Measurements from ENCODE around the gene PUM2. TPM values are rescaled to one million over a fixed set of nuclear protein-coding genes. Genes with fewer than 3 reads are reported as not detected.

PUM2 gene
- total and polyA plus RNA-seq, 8 donors = 86.4 to 129 (median 118) TPM

DNA sequence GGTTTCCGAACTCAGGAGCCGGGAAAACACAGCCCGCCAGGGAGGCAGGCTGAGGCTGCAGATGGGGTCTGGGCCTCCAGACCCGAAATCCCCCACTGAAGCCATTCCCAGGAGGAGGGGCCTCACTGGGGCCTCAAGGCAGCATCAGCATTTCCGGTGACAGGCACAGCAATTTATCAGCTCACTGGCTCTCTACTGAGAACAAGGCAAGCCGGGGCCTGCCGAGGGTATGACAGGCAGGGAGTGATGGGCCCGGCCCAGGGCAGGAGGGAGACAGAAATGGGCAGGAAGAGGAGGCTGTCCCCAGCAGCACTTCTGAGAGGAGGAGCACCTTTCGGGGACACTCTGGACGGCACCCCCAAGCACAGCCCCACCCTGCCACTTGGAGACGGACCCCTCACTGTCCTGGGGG lies 138.2 kb downstream of the PUM2 start:
- Histone ChIP-seq H3K36me3 (no peaks in the 10 kb centered on the region), H3K4me1 (peaks cover 7 to 13% of the 10 kb centered on the region in 2 donors), H3K4me3 (no peak overlapping the region), H3K27me3 (no peaks in the 10 kb centered on the region), H3K9me3 (no peaks in the 10 kb centered on the region), H3K27ac (peak overlapping the region in 1 of 2 donors; percentile 59)
- no peak for ATAC-seq
- intact Hi-C loops (cut with DNase I) = no loop called here
- TF ChIP-seq, protein P1, sequence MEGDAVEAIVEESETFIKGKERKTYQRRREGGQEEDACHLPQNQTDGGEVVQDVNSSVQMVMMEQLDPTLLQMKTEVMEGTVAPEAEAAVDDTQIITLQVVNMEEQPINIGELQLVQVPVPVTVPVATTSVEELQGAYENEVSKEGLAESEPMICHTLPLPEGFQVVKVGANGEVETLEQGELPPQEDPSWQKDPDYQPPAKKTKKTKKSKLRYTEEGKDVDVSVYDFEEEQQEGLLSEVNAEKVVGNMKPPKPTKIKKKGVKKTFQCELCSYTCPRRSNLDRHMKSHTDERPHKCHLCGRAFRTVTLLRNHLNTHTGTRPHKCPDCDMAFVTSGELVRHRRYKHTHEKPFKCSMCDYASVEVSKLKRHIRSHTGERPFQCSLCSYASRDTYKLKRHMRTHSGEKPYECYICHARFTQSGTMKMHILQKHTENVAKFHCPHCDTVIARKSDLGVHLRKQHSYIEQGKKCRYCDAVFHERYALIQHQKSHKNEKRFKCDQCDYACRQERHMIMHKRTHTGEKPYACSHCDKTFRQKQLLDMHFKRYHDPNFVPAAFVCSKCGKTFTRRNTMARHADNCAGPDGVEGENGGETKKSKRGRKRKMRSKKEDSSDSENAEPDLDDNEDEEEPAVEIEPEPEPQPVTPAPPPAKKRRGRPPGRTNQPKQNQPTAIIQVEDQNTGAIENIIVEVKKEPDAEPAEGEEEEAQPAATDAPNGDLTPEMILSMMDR (IDR thresholded peaks at IDR 0.05) = no peak
- peak in 1 of 4 donors; percentile 64 for DNase-seq

DNA sequence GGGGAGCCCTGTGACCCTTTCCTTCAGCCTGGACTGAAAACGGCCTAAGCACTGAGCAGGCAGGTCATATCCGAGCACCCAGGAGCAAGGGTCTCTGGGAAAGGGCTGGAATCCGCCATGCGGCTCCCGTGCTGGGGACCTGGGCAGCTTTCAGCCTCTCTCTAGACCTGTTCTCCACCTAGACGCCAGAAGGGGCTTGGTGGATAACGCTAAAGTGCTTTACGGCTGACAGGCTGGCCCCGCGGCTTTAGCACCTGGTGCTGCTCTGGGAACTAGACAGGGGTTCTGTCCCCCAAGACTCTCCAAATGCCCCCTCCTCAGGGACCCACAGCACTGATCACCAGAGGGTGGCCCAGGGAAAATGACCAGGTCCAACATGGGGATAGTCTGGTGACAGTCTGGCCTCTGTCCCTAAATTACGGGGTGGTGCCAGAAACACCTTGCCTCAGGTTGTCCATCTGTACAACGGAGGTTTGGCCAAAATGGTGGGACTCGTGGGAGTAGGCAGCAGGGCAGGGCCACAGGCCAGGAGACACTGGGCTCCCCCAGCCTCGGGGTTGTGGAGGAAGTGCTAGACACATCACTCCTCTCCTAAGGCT lies 138.7 kb downstream of the PUM2 start:
- H3K27ac ChIP-seq = no peak overlapping the region
- no peaks in the 10 kb centered on the region for H3K9me3 ChIP-seq
- H3K36me3 ChIP-seq = no peaks in the 10 kb centered on the region
- peaks cover 7 to 15% of the 10 kb centered on the region in 2 donors for H3K4me1 ChIP-seq
- ATAC-seq = no peak
- no peak overlapping the region for H3K4me3 ChIP-seq
- DNase-seq = no peak
- TF ChIP-seq, protein P1 (IDR thresholded peaks at IDR 0.05) = no peak
- intact Hi-C loops (cut with DNase I) = no loop called here
- no peaks in the 10 kb centered on the region for H3K27me3 ChIP-seq

DNA sequence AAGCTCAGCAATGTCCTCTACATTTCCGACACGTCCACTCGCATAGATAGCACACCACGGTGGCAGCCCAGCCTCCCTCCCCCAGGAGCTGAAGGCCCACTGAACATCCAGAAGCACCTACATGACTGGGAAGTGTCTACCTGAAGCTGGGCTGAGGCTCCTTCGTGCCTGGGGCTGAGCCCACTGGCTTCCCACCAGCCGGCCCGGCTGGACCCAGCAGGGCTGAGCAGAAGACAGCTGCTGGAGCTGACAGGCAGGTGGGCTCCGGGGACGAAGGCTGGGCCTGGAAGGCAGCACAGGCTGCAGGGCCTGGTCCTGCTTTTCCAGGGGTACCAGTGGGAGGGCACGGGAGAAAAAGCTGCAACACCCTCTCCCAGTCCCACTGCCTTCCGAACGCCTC lies 139.2 kb downstream of the PUM2 start:
- intact Hi-C loops (cut with DNase I) = no loop called here
- Histone ChIP-seq H3K27ac (no peak overlapping the region), H3K4me1 (peaks cover 7 to 18% of the 10 kb centered on the region in 2 donors), H3K36me3 (no peaks in the 10 kb centered on the region), H3K4me3 (no peak overlapping the region), H3K27me3 (no peaks in the 10 kb centered on the region), H3K9me3 (no peaks in the 10 kb centered on the region)
- no peak for ATAC-seq
- DNase-seq = no peak
- TF ChIP-seq, protein P1 (IDR thresholded peaks at IDR 0.05) = no peak

DNA sequence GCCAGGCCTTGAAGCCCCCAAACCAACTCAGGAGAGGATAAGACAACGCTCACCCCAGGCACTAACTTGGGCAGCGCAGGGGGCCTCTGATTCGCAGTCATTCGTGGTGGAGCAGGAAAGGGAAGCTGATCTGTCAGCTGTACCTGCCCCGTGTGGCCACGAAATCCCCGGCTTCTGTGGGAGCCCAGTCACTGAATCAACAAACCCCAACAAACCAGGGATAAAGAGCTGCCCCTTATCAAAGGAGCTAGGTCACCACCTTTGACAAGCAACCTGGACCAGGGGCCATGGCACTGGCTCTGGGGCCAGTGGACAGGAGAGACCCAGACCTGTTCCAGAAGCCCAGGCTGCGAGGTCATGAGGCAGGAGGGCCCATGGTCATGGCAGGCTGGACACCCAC lies 140.2 kb downstream of the PUM2 start:
- Histone ChIP-seq H3K9me3 (no peaks in the 10 kb centered on the region), H3K27ac (no peak overlapping the region), H3K4me1 (peaks cover 7 to 22% of the 10 kb centered on the region in 2 donors), H3K36me3 (no peaks in the 10 kb centered on the region), H3K4me3 (no peak overlapping the region), H3K27me3 (no peaks in the 10 kb centered on the region)
- DNase-seq (no peak), ATAC-seq (no peak)
- TF ChIP-seq, protein P1 (IDR thresholded peaks at IDR 0.05) = no peak
- intact Hi-C loops (cut with DNase I) = no loop called here

DNA sequence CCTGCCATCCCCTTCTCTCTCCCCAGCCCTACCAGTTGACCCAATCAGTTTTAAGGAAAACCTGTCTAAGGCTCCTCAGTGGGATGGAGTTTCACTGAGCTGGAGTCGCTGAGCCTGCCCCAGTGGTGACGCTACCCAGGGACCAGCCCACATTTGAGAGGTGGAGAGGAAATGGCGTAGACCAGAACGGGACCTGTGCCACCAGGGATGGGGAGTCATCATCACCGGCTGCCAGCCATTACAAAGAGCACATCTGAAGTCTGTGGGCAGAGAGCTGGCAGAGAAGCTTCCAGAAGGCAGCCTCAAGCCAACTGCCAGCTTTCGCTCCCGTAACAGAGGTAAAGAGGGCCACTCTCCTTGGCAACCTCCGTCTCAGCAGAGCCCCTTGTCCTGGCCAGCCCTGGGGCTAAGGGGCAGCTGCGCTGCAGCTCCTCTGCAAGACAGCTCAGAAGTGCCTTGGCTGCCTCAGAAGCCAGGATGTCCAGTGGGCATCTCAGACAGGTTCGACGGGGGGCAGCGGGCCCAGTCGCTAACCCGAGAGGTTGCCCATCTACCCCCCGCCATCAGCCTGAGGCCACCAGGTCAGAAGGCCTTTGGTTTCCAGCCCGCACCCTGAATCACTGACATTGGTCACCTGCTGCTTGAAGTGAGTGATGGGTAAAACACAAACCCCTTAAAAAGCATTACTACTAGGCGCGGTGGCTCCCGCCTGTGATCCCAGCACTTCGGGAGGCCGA lies 141.1 kb downstream of the PUM2 start:
- intact Hi-C loops (cut with DNase I) = no loop called here
- Histone ChIP-seq H3K4me3 (no peak overlapping the region), H3K27ac (peak overlapping the region in 1 of 2 donors; percentile 14), H3K4me1 (peaks cover 7 to 31% of the 10 kb centered on the region in 2 donors), H3K9me3 (no peaks in the 10 kb centered on the region), H3K27me3 (no peaks in the 10 kb centered on the region), H3K36me3 (no peaks in the 10 kb centered on the region)
- DNase-seq (no peak), ATAC-seq (no peak)
- TF ChIP-seq, protein P1 (IDR thresholded peaks at IDR 0.05) = no peak
